GM23338 (cell line): Measurements from ENCODE around the gene SLC17A6. TPM values are rescaled to one million over a fixed set of nuclear protein-coding genes. Genes with fewer than 3 reads are reported as not detected.

Source experiments
- ATAC-seq: fragments of 200-7000 bp; cut with Tn5 transposase; 3 replicates; pipeline ENCODE4 v1.9.1; 2020
- DNase-seq: peaks from one replicate; pipeline ENCODE4 v3.0.0-alpha.2; 2015; ENCODE audit warnings: low spot score
- H2AFZ ChIP-seq: fragments of 200-600 bp; sonication (generic); 2 replicates; pipeline ENCODE4 v1.8.0; 2016; ENCODE audit warnings: antibody characterized with exemption, mild to moderate bottlenecking, moderate library complexity
- H3F3A ChIP-seq: fragments of 200-600 bp; sonication (generic); replicated peaks from 2 replicates; pipeline ENCODE4 v1.8.0; 2017; ENCODE audit warnings: antibody characterized with exemption, mixed run types, low read depth
- H3K27ac ChIP-seq: fragments of 200-600 bp; sonication (generic); 2 replicates; pipeline ENCODE4 v1.6.1; 2016; ENCODE audit warnings: low read depth
- H3K27me3 ChIP-seq: fragments of 200-600 bp; sonication (generic); 2 replicates; pipeline ENCODE4 v1.8.0; 2016; ENCODE audit warnings: mild to moderate bottlenecking, mixed run types, moderate library complexity; ENCODE audit not compliant: insufficient read depth
- H3K36me3 ChIP-seq: fragments of 200-600 bp; sonication (generic); 2 replicates; pipeline ENCODE4 v1.8.0; 2016; ENCODE audit warnings: mild to moderate bottlenecking; ENCODE audit not compliant: insufficient read depth
- H3K4me1 ChIP-seq: fragments of 200-600 bp; sonication (generic); 2 replicates; pipeline ENCODE4 v1.8.0; 2016; ENCODE audit warnings: mild to moderate bottlenecking, moderate library complexity; ENCODE audit not compliant: insufficient read depth
- H3K4me2 ChIP-seq: fragments of 200-600 bp; sonication (generic); 2 replicates; pipeline ENCODE4 v1.7.1; 2017; ENCODE audit warnings: mixed run types
- H3K4me3 ChIP-seq: fragments of 200-600 bp; sonication (generic); 2 replicates; pipeline ENCODE4 v1.6.1; 2016; ENCODE audit warnings: mixed run types
- H3K79me2 ChIP-seq: fragments of 200-600 bp; sonication (generic); replicated peaks from 2 replicates; pipeline ENCODE4 v1.8.0; 2017; ENCODE audit warnings: mild to moderate bottlenecking; ENCODE audit not compliant: insufficient read depth
- H3K9me2 ChIP-seq: fragments of 200-600 bp; sonication (generic); 2 replicates; pipeline ENCODE4 v1.8.0; 2017; ENCODE audit not compliant: insufficient read depth
- H4K20me1 ChIP-seq: fragments of 200-600 bp; sonication (generic); replicated peaks from 2 replicates; pipeline ENCODE4 v1.8.0; 2017; ENCODE audit warnings: mild to moderate bottlenecking; ENCODE audit not compliant: insufficient read depth
- H3K27ac Mint-ChIP-seq: 2 replicates; pipeline ENCODE4 v1.8.0; 2020; ENCODE audit warnings: inconsistent platforms, mild to moderate bottlenecking, moderate library complexity, mixed read lengths
- H3K27me3 Mint-ChIP-seq: 3 replicates; pipeline ENCODE4 v1.8.0; 2022; ENCODE audit warnings: low read depth, mild to moderate bottlenecking, moderate library complexity, mixed read lengths, inconsistent platforms; ENCODE audit not compliant: insufficient read depth, poor library complexity
- H3K36me3 Mint-ChIP-seq: 3 replicates; pipeline ENCODE4 v1.8.0; 2021; ENCODE audit warnings: low read depth, mild to moderate bottlenecking, inconsistent platforms, moderate library complexity, mixed read lengths
- H3K4me1 Mint-ChIP-seq: 3 replicates; pipeline ENCODE4 v1.8.0; 2020; ENCODE audit warnings: mild to moderate bottlenecking, inconsistent platforms, mixed read lengths
- H3K4me3 Mint-ChIP-seq: 3 replicates; pipeline ENCODE4 v1.8.0; 2021; ENCODE audit warnings: moderate library complexity, mild to moderate bottlenecking, inconsistent platforms, mixed read lengths
- H3K9me3 Mint-ChIP-seq: 3 replicates; pipeline ENCODE4 v1.8.0; 2020; ENCODE audit warnings: moderate library complexity, mild to moderate bottlenecking, inconsistent platforms, mixed read lengths
- CREB1 ChIP-seq: fragments of 250-450 bp; sonication (Bioruptor Pico); IDR thresholded peaks from 2 replicates; pipeline ENCODE4 v1.5.0; 2020; ENCODE audit warnings: low read depth, mild to moderate bottlenecking, moderate library complexity
- CTCF ChIP-seq, 2 experiments: fragments of 200-600 bp in 1 of 2; sonication (generic) in 1 of 2; conservative IDR thresholded peaks; 2 replicates each; pipeline versions ENCODE4 v1.5.1 to v1.6.1; 2016 to 2017; ENCODE audit warnings: antibody characterized with exemption in 2 of 2, low read depth in 2 of 2, mild to moderate bottlenecking in 2 of 2, moderate library complexity in 1 of 2
- ETS1 ChIP-seq: IDR thresholded peaks from 2 replicates; pipeline ENCODE4 v1.6.1; 2016; ENCODE audit warnings: antibody characterized with exemption
- EZH2 ChIP-seq: fragments of 200-600 bp; sonication (generic); IDR thresholded peaks from one replicate; pipeline ENCODE4 v1.8.0; 2017; ENCODE audit warnings: antibody characterized with exemption, mild to moderate bottlenecking, low read depth; ENCODE audit not compliant: unreplicated experiment
- EZH2phosphoT487 ChIP-seq: fragments of 200-600 bp; sonication (generic); IDR thresholded peaks from one replicate; pipeline ENCODE4 v1.8.1; 2018; ENCODE audit warnings: antibody characterized with exemption; ENCODE audit not compliant: unreplicated experiment
- JUNB ChIP-seq: IDR thresholded peaks from one replicate; pipeline ENCODE4 v1.6.1; 2016; ENCODE audit warnings: antibody characterized with exemption; ENCODE audit not compliant: unreplicated experiment
- NANOG ChIP-seq: IDR thresholded peaks from 2 replicates; pipeline ENCODE4 v1.6.1; 2016; ENCODE audit warnings: antibody characterized with exemption, borderline replicate concordance
- POLR2AphosphoS5 ChIP-seq: IDR thresholded peaks from 2 replicates; pipeline ENCODE4 v1.6.1; 2016; ENCODE audit warnings: antibody characterized with exemption, low read depth
- REST ChIP-seq: IDR thresholded peaks from one replicate; pipeline ENCODE4 v1.6.1; 2018; ENCODE audit warnings: antibody characterized with exemption; ENCODE audit not compliant: unreplicated experiment
- STAT1 ChIP-seq: IDR thresholded peaks from one replicate; pipeline ENCODE4 v1.6.1; 2016; ENCODE audit warnings: antibody characterized with exemption; ENCODE audit not compliant: unreplicated experiment
- ZNF114 ChIP-seq: fragments of 250-450 bp; sonication (Bioruptor Pico); IDR thresholded peaks from 2 replicates; pipeline ENCODE4 v1.5.0; 2020; ENCODE audit warnings: mild to moderate bottlenecking, moderate library complexity
- ZNF331 ChIP-seq: fragments of 250-450 bp; sonication (Bioruptor Pico); IDR thresholded peaks from 2 replicates; pipeline ENCODE4 v1.5.0; 2020; ENCODE audit warnings: low read depth, mild to moderate bottlenecking, moderate library complexity
- ZNF462 ChIP-seq: fragments of 250-450 bp; sonication (Bioruptor Pico); IDR thresholded peaks from 2 replicates; pipeline ENCODE4 v1.5.0; 2020; ENCODE audit warnings: mild to moderate bottlenecking, moderate library complexity
- polyA plus RNA-seq: library from polyadenylated mRNA; unstranded; fragments of >200 nt; fragmentation: Nextera tagmentation; extraction: Ambion mirVana; gene quantifications from 2 replicates; pipeline ENCODE4 v1.2.1, GENCODE V29; 2016
- total RNA-seq: library from RNA; depleted of rRNA; stranded (reverse); fragments of >200 nt; shearing (Covaris generic); gene quantifications from 2 replicates; pipeline ENCODE4 v1.2.3, GENCODE V29; 2014

Gene SLC17A6
- total and polyA plus RNA-seq, 2 experiments from 2014 or later, result 0.31 TPM

- DNase-seq, result no peak
- H3K9me3 Mint-ChIP-seq, result no peaks in the 10 kb centered on the region
- H3K36me3 Mint-ChIP-seq, result no peaks in the 10 kb centered on the region
- no peaks in the 10 kb centered on the region for H3K27me3 Mint-ChIP-seq
- no peak overlapping the region for H3K27ac Mint-ChIP-seq
- no peaks in the 10 kb centered on the region for H3K79me2 ChIP-seq
- H3F3A ChIP-seq, result no peaks in the 10 kb centered on the region
- no peak overlapping the region for H3K27ac ChIP-seq
- no peak overlapping the region for H3K4me3 ChIP-seq
- H3K4me1 ChIP-seq, result peaks cover 16% of the 10 kb centered on the region
- H3K36me3 ChIP-seq, result no peaks in the 10 kb centered on the region
- TF ChIP-seq ZNF462 (CRISPR knock-in tag) (no peak), ETS1 (no peak), JUNB (no peak), STAT1 (no peak), REST (no peak), EZH2 (no peak), CREB1 (no peak), ZNF114 (no peak), CTCF (conservative IDR thresholded peaks at IDR 0.05; ENCODE audit: low read depth in 2 of 2) (no peak), ZNF331 (CRISPR knock-in tag) (no peak), EZH2phosphoT487 (no peak), POLR2AphosphoS5 (no peak), NANOG (no peak)
- ATAC-seq, result no peak
- no peaks in the 10 kb centered on the region for H4K20me1 ChIP-seq
- H3K9me2 ChIP-seq, result peaks cover 8% of the 10 kb centered on the region; the same call in 1 of the 2 replicates
- peak overlapping the region; percentile 50; the same call in 1 of the 2 replicates for H3K4me2 ChIP-seq
- H2AFZ ChIP-seq, result peak overlapping the region; percentile 77; the same call in 1 of the 2 replicates
- peaks cover 22% of the 10 kb centered on the region for H3K4me1 Mint-ChIP-seq
- no peaks in the 10 kb centered on the region for H3K27me3 ChIP-seq
- H3K4me3 Mint-ChIP-seq, result no peak overlapping the region
Observed at GRCh38 chr11:22405377-22405776, 67.2 kb downstream of the SLC17A6 start.
